Naive B cell (primary cell): ENCODE measurements around the gene SERPINA3. TPM values are rescaled to one million over a fixed set of nuclear protein-coding genes. Genes with fewer than 3 reads are reported as not detected.

Experiments used
- ATAC-seq, 2 donors: fragments of 150-1000 bp; cut with Tn5 transposase; 2 replicates each; pipeline ENCODE4 v1.10.0; 2021; ENCODE audit warnings: low read depth in 2 of 2, mild to moderate bottlenecking in 2 of 2, moderate library complexity in 2 of 2
- DNase-seq: peaks from one replicate; pipeline ENCODE4 v3.0.0; 2022
- H3K27ac Mint-ChIP-seq, 6 donors: one replicate each; pipeline ENCODE4 v1.8.0; 2020 to 2022; ENCODE audit warnings: mild to moderate bottlenecking in 6 of 6, mixed read lengths in 6 of 6, moderate library complexity in 5 of 6, inconsistent platforms in 2 of 6
- H3K27me3 Mint-ChIP-seq, 3 donors: one replicate each; pipeline ENCODE4 v1.8.0; 2021 to 2022; ENCODE audit warnings: mixed read lengths in 3 of 3, mild to moderate bottlenecking in 1 of 3
- H3K36me3 Mint-ChIP-seq, 2 donors: one replicate each; pipeline ENCODE4 v1.8.0; 2020 to 2022; ENCODE audit warnings: mixed read lengths in 2 of 2, inconsistent platforms in 1 of 2, mild to moderate bottlenecking in 1 of 2
- H3K4me1 Mint-ChIP-seq, 3 donors: one replicate each; pipeline ENCODE4 v1.8.0; 2020 to 2022; ENCODE audit warnings: mixed read lengths in 3 of 3, inconsistent platforms in 1 of 3, mild to moderate bottlenecking in 1 of 3, moderate library complexity in 1 of 3
- H3K4me3 Mint-ChIP-seq, 8 donors: one replicate each; pipeline ENCODE4 v1.8.0; 2020 to 2022; ENCODE audit warnings: mild to moderate bottlenecking in 8 of 8, mixed read lengths in 8 of 8, moderate library complexity in 8 of 8, inconsistent platforms in 2 of 8
- H3K9me3 Mint-ChIP-seq, 7 donors: one replicate each; pipeline ENCODE4 v1.8.0; 2020 to 2022; ENCODE audit warnings: mixed read lengths in 7 of 7, mild to moderate bottlenecking in 5 of 7, inconsistent platforms in 2 of 7, moderate library complexity in 1 of 7
- polyA plus RNA-seq, 6 donors: library from polyadenylated mRNA; unstranded; fragments of 300-500 nt; fragmentation: Illumina TruSeq; gene quantifications; one replicate each; pipeline ENCODE4 v1.2.3, GENCODE V29; 2021; ENCODE audit warnings: low read depth in 6 of 6

The SERPINA3 gene
- polyA plus RNA-seq: not detected

DNA sequence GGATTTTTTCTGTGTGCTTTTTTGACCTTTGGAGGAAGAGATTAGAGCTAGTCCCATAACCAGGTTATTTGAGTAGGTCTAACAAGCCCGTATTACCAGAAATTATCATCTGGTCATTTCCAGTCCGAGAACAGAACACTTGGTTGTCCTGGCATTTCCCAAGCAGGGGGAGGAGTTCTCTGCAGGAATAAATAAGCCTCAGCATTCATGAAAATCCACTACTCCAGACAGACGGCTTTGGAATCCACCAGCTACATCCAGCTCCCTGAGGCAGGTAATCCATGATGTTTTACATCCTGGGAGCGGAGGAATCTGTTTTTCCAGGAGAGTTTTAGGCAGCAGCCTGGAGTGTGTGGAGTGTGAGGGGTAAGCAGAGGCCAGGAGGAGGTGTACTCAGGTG is at the start of gene SERPINA3:
Gene SERPINA3 (plus strand): TSS at position 218 of the 400 bp plus-strand sequence. CDS start 2,051 bp downstream, outside the sequence.
- Mint-ChIP-seq H3K27me3 (peaks cover 0 to 7% (median 0%) of the 10 kb centered on the region in 3 donors), H3K4me3 (no peak within 1 kb of the TSS), H3K4me1 (no peaks in the 10 kb centered on the region), H3K27ac (no peak within 1 kb of the TSS), H3K9me3 (peaks cover 6 to 28% (median 15%) of the 10 kb centered on the region in 7 donors), H3K36me3 (no peaks in the 10 kb centered on the region)
- DNase-seq: no peak
- no peak for ATAC-seq

GRCh38 chr14:94562941-94563883 is 49.0 kb upstream of the SERPINA3 start:
- no peaks in the 10 kb centered on the region for H3K36me3 Mint-ChIP-seq
- DNase-seq: no peak
- peaks cover 4 to 9% (median 6%) of the 10 kb centered on the region in 3 donors for H3K27me3 Mint-ChIP-seq
- peaks cover 0 to 7% (median 5%) of the 10 kb centered on the region in 7 donors for H3K9me3 Mint-ChIP-seq
- H3K4me1 Mint-ChIP-seq: no peaks in the 10 kb centered on the region
- ATAC-seq: no peak
- no peak overlapping the region for H3K4me3 Mint-ChIP-seq
- H3K27ac Mint-ChIP-seq: peak overlapping the region in 1 of 6 donors; percentile 33

DNA sequence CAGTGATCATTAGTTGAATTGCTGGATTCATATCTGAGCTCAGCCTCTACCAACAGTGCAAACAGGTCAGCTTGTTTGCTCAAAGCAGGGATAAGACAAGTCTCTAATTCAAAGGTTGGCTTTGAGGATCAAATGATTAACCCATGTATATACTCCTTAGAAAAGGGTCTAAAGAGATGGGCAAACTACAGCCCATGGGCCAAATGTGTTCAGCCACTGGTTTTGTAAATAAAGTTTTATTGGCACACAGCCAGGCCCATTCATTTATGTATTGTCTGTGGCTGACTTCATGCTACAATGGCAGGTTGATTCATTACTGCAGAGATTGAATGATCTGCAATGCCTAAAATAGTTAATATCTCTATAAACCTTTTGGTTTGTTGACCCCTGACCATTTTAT is 47.8 kb upstream of the SERPINA3 start:
- Mint-ChIP-seq H3K27me3 (peaks cover 4 to 9% (median 6%) of the 10 kb centered on the region in 3 donors), H3K27ac (no peak overlapping the region), H3K36me3 (no peaks in the 10 kb centered on the region), H3K9me3 (peaks cover 0 to 7% (median 5%) of the 10 kb centered on the region in 7 donors), H3K4me1 (no peaks in the 10 kb centered on the region), H3K4me3 (no peak overlapping the region)
- no peak for DNase-seq
- no peak for ATAC-seq

DNA sequence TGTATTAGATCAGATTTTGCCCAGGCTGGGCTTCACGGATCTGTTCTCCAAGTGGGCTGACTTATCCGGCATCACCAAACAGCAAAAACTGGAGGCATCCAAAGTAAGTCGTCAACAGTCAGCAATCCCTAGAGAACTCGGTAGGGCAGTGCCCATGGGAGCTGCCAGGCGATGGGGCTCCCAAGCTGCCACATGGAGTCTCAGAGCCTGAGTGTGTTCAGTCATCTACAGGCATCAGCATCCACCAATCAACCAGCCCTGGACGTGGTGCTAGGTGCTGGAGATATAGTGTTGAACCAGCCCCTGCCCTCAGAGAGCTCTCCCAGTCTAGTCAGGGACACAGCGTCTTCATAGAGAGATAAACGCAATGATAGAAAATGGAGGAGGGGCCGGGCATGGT is 44.0 kb upstream of the SERPINA3 start:
- H3K4me3 Mint-ChIP-seq: no peak overlapping the region
- H3K27me3 Mint-ChIP-seq: peaks cover 0 to 9% (median 6%) of the 10 kb centered on the region in 3 donors
- no peaks in the 10 kb centered on the region for H3K36me3 Mint-ChIP-seq
- no peak for DNase-seq
- peaks cover 0 to 7% (median 4%) of the 10 kb centered on the region in 7 donors for H3K9me3 Mint-ChIP-seq
- H3K4me1 Mint-ChIP-seq: no peaks in the 10 kb centered on the region
- no peak for ATAC-seq
- H3K27ac Mint-ChIP-seq: no peak overlapping the region

- Mint-ChIP-seq H3K27me3 (peaks cover 0 to 9% (median 0%) of the 10 kb centered on the region in 3 donors), H3K4me3 (no peak overlapping the region), H3K27ac (no peak overlapping the region), H3K9me3 (peaks cover 0 to 7% (median 3%) of the 10 kb centered on the region in 7 donors), H3K36me3 (no peaks in the 10 kb centered on the region), H3K4me1 (no peaks in the 10 kb centered on the region)
- ATAC-seq (no peak), DNase-seq (no peak)
Measured at GRCh38 chr14:94569381-94570001, 42.7 kb upstream of the SERPINA3 start.

DNA sequence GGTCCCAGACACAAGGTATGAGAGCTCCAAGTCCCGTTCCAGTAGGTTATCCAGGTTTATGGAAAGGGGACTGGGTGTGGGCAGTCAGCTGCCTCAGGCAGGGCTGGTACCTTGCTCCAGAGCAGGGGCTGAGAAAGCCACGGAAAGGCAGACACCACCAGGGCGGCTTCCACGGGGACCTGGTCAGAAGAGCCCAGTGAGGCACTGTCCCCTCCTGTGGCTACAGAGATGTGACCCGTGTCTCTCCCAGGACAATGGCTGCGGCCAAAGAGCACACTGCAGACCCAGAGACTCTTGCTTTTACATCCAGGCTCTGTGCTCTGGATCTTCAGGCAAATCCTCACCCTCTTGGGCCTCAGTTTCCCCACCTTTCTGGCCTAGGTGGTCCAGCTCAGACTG is 42.2 kb upstream of the SERPINA3 start:
- no peaks in the 10 kb centered on the region for H3K36me3 Mint-ChIP-seq
- ATAC-seq: no peak
- DNase-seq: no peak
- peaks cover 0 to 7% (median 3%) of the 10 kb centered on the region in 7 donors for H3K9me3 Mint-ChIP-seq
- no peaks in the 10 kb centered on the region for H3K4me1 Mint-ChIP-seq
- peaks cover 0 to 9% (median 0%) of the 10 kb centered on the region in 3 donors for H3K27me3 Mint-ChIP-seq
- H3K27ac Mint-ChIP-seq: no peak overlapping the region
- H3K4me3 Mint-ChIP-seq: no peak overlapping the region

DNA sequence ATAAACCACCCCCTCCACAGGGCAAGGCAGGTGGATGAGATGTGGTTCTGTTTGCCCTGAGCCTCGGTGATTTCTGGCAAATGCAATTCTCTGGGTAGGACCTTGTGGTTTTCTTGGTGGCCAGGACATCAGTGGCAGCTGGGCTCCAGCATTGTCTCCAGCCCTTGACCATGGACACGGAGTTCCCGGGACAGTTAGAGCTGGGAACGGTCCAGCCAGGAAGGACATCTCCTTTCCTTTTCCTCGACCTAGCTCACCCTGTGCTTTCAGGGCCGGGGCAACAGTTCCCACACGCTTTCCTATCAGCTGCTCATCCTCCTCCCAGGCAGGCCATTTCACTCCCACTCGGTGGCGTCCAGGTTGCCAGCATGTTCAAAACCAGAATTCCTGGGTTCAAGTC is 41.8 kb upstream of the SERPINA3 start:
- H3K4me3 Mint-ChIP-seq: no peak overlapping the region
- H3K36me3 Mint-ChIP-seq: no peaks in the 10 kb centered on the region
- no peaks in the 10 kb centered on the region for H3K4me1 Mint-ChIP-seq
- H3K27ac Mint-ChIP-seq: peak overlapping the region in 1 of 6 donors; percentile 60
- ATAC-seq: no peak
- DNase-seq: no peak
- H3K9me3 Mint-ChIP-seq: peaks cover 0 to 7% (median 3%) of the 10 kb centered on the region in 7 donors
- H3K27me3 Mint-ChIP-seq: peaks cover 0 to 9% (median 0%) of the 10 kb centered on the region in 3 donors

- H3K9me3 Mint-ChIP-seq: peaks cover 0 to 4% (median 2%) of the 10 kb centered on the region in 7 donors
- H3K27me3 Mint-ChIP-seq: peaks cover 0 to 4% (median 0%) of the 10 kb centered on the region in 3 donors
- no peak overlapping the region for H3K27ac Mint-ChIP-seq
- no peaks in the 10 kb centered on the region for H3K4me1 Mint-ChIP-seq
- no peak for ATAC-seq
- H3K4me3 Mint-ChIP-seq: no peak overlapping the region
- no peaks in the 10 kb centered on the region for H3K36me3 Mint-ChIP-seq
- DNase-seq: no peak
Measured at GRCh38 chr14:94571395-94571794, 40.8 kb upstream of the SERPINA3 start.

DNA sequence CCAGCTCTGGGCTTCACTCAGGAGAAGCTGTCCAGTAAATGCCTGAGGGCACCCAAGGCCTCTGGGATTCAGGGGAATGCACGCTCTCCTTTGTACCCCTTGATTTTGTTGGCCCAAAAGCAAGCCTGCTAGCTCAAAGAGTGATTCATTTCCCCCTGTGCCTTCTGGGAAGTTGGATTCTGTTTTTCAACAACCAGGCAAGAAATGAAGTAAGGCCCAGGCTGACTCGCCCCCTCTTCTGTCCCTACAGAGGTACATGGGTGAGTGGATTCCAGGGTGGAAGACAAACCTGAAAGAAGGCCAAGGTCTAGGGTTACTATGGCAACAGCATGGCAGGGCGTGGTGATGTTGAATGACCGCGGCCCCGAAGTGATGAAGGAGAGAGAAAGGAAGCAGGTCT is 40.2 kb upstream of the SERPINA3 start:
- no peaks in the 10 kb centered on the region for H3K4me1 Mint-ChIP-seq
- H3K9me3 Mint-ChIP-seq: peaks cover 0 to 2% (median 0%) of the 10 kb centered on the region in 7 donors
- no peak for DNase-seq
- no peaks in the 10 kb centered on the region for H3K36me3 Mint-ChIP-seq
- no peaks in the 10 kb centered on the region for H3K27me3 Mint-ChIP-seq
- ATAC-seq: no peak
- H3K4me3 Mint-ChIP-seq: no peak overlapping the region
- H3K27ac Mint-ChIP-seq: no peak overlapping the region

GRCh38 chr14:94572637-94573303 is 39.4 kb upstream of the SERPINA3 start:
- Mint-ChIP-seq H3K9me3 (peaks cover 0 to 1% (median 0%) of the 10 kb centered on the region in 7 donors), H3K4me1 (no peaks in the 10 kb centered on the region), H3K36me3 (no peaks in the 10 kb centered on the region), H3K27me3 (no peaks in the 10 kb centered on the region), H3K4me3 (no peak overlapping the region), H3K27ac (no peak overlapping the region)
- DNase-seq (no peak), ATAC-seq (no peak)

- H3K27ac Mint-ChIP-seq: peak overlapping the region in 1 of 6 donors; percentile 45
- no peaks in the 10 kb centered on the region for H3K36me3 Mint-ChIP-seq
- no peaks in the 10 kb centered on the region for H3K4me1 Mint-ChIP-seq
- peaks cover 0 to 4% (median 0%) of the 10 kb centered on the region in 7 donors for H3K9me3 Mint-ChIP-seq
- no peak overlapping the region for H3K4me3 Mint-ChIP-seq
- DNase-seq (no peak), ATAC-seq (no peak)
- no peaks in the 10 kb centered on the region for H3K27me3 Mint-ChIP-seq
Measured at GRCh38 chr14:94573475-94574277, 38.5 kb upstream of the SERPINA3 start.

GRCh38 chr14:94574336-94574735 is 37.9 kb upstream of the SERPINA3 start:
- no peaks in the 10 kb centered on the region for H3K27me3 Mint-ChIP-seq
- no peak overlapping the region for H3K4me3 Mint-ChIP-seq
- no peaks in the 10 kb centered on the region for H3K36me3 Mint-ChIP-seq
- ATAC-seq: no peak
- H3K9me3 Mint-ChIP-seq: peaks cover 0 to 11% (median 0%) of the 10 kb centered on the region in 7 donors
- H3K4me1 Mint-ChIP-seq: no peaks in the 10 kb centered on the region
- no peak for DNase-seq
- peak overlapping the region in 1 of 6 donors; percentile 12 for H3K27ac Mint-ChIP-seq
